Bronchial epithelial cell (primary cell): Measurements from ENCODE around the gene REEP1. TPM values are rescaled to one million over a fixed set of nuclear protein-coding genes. Genes with fewer than 3 reads are reported as not detected.

Source experiments
- DNase-seq: peaks from one replicate; pipeline ENCODE4 v3.0.0-alpha.2; 2010; ENCODE audit warnings: low read depth
- FAIRE-seq: peaks from 2 replicates; lab custom pipeline; 2011; peaks lifted over from hg19 to GRCh38; lab: Jason Lieb, UNC
- H3K27me3 ChIP-seq: 2 replicates; pipeline ENCODE4 v1.5.1; 2011; ENCODE audit warnings: low read length; ENCODE audit not compliant: control insufficient read depth, insufficient read depth
- H3K36me3 ChIP-seq: 2 replicates; pipeline ENCODE4 v1.5.1; 2011; ENCODE audit warnings: low read length; ENCODE audit not compliant: control insufficient read depth, insufficient read depth
- H3K4me3 ChIP-seq: 2 replicates; pipeline ENCODE4 v1.5.1; 2011; ENCODE audit warnings: mild to moderate bottlenecking, low read depth, low read length, control low read depth
- CTCF ChIP-seq: IDR thresholded peaks from 2 replicates; pipeline ENCODE4 v1.5.1; 2011; ENCODE audit warnings: mild to moderate bottlenecking, moderate library complexity, low read length, control low read depth, inconsistent platforms; ENCODE audit not compliant: insufficient read depth, severe bottlenecking
- total RNA-seq: library from RNA; depleted of rRNA; stranded (reverse); fragments of >200 nt; gene quantifications from 2 replicates; pipeline ENCODE4 v1.2.1, GENCODE V29; 2014

REEP1 gene
- total RNA-seq, 1 donor from 2014 or later: under 0.01 TPM

DNA sequence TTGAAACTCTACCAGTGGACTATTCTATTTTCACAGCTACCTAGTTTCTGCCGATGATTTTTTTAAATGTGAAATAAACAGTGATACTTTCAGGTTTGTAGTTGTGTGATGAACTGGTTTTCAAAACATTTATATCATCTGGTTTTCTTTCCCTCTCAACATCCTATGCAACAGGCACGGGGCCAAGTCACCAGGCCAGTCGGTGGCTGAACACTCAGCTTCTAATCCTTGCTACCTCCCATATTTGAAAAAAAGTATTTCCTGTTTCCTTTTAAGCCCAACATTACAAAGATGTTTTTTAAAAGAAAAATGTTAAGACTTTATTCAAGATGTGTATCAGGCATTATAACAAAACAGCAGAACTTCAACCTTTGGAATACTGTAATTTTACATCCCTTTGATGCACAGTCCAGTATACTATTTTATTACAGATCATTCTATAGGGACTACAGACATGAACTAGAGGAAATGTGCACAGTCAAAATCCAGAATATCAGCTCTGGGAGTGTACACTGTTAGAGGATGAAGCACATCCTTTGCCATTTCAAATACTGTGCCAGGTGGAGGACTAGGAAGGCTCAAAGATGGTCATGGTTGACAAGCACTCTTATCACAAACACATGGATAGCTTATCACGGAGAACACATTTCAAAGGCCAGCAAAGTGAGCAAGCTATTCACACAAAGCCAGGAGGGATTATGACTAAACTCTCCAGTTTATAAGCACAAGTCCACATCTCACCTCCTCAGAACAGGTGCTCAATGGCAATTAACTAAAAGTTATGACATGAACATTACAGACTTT, 123.5 kb downstream of the REEP1 start:
- no peak for TF ChIP-seq CTCF
- FAIRE-seq (no peak), DNase-seq (no peak)
- Histone ChIP-seq H3K36me3 (peaks cover 7% of the 10 kb centered on the region), H3K4me3 (no peak overlapping the region), H3K27me3 (no peaks in the 10 kb centered on the region)

DNA sequence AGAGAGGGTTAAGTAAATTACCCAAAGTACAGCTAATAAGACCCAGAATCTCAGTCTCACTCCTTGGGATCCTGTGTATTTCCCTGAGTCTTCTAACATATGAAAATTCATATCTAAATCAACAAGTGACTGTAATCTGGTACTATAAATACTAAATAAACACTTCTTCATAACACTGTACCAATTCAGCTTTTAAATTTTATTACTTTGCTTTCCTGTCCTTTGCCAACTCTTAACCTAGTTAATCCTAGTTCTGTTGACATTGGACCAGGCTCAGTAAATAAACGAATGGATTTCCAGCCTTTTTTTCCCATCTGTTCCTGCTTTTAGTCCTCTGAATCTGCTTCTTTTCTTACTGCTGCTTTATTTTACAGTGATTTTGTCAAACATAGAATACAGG, 124.4 kb downstream of the REEP1 start:
- Histone ChIP-seq H3K36me3 (peaks cover 7% of the 10 kb centered on the region), H3K27me3 (no peaks in the 10 kb centered on the region), H3K4me3 (no peak overlapping the region)
- TF ChIP-seq CTCF: no peak
- FAIRE-seq: no peak
- no peak for DNase-seq

GRCh38 chr2:86211796-86212188, 125.6 kb downstream of the REEP1 start:
- H3K36me3 ChIP-seq: peaks cover 11% of the 10 kb centered on the region
- DNase-seq (no peak), FAIRE-seq (no peak)
- TF ChIP-seq CTCF: no peak
- H3K4me3 ChIP-seq: no peak overlapping the region
- H3K27me3 ChIP-seq: no peaks in the 10 kb centered on the region

- no peak for TF ChIP-seq CTCF
- no peaks in the 10 kb centered on the region for H3K27me3 ChIP-seq
- H3K36me3 ChIP-seq: peaks cover 11% of the 10 kb centered on the region
- H3K4me3 ChIP-seq: no peak overlapping the region
- no peak for DNase-seq
- no peak for FAIRE-seq
These were observed 126.2 kb downstream of the REEP1 start for GRCh38 chr2:86211033-86211795.

GRCh38 chr2:86204458-86204857, 133.0 kb downstream of the REEP1 start:
- H3K36me3 ChIP-seq: peaks cover 5% of the 10 kb centered on the region
- DNase-seq (no peak), FAIRE-seq (no peak)
- no peak for TF ChIP-seq CTCF
- H3K4me3 ChIP-seq: no peak overlapping the region
- no peaks in the 10 kb centered on the region for H3K27me3 ChIP-seq
